GM18502 (cell line): ENCODE results near the gene SHISA4.

ENCODE experiments used
- ATAC-seq: cut with Tn5 transposase; IDR thresholded peaks from one replicate; pipeline ENCODE4 v1.9.1; 2021; ENCODE audit warnings: mild to moderate bottlenecking; ENCODE audit not compliant: unreplicated experiment, poor library complexity

The SHISA4 gene

DNA sequence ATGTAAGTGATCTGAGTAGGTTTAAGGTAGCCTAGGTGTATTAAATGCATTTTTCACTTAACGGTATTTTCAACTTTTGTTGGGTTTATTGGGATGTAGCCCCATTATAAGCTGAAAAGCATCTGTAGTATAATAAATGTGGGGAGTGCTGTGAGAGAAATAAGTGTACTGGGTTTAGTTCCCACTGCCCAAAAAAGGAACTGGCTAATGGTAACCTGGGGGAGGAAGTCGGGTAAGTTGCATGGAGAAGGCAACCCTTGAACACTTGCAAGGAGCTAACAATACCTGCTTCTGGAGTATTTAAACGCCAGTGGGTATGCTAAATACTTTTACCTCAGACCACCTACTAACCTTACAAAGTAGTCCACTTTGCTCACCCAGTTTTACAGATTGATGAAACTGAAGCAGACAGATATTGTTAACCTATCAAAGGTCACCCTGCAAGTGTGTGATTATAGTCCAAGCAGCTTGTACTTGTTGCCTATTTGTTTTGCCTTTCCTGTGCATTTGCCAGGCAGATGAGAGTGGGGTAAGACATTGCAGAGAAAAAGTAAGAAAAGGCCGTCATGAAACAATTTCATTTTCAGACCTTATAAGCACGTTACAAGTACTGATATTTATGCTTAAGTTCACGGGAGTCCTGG lies 7.6 kb upstream of the SHISA4 start:
- no peak for ATAC-seq

DNA sequence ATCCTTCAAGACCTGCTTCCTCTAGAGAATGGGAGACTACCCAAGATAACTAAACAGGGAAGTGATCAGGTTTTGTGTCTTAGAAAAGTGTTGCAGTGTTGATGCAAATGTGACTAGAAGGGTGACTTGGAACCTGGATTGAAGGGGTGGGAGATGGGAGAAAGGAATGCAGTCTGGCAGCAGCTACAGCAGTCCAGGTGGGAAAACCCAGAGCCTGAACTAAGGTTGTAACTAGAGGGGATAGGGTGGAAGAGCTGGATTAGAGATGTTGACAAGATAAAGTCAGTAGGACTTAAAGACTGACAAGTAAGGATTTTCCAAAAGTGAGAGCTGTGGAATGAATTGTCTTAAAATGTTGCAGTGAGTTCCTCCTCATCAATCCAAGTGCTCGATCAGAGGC lies 7.1 kb upstream of the SHISA4 start:
- ATAC-seq, result no peak

GRCh38 chr1:201882665-201883132 lies 6.0 kb upstream of the SHISA4 start:
- peak; percentile 70 for ATAC-seq

- ATAC-seq, result no peak
Observed at GRCh38 chr1:201883266-201883665, 5.4 kb upstream of the SHISA4 start.

GRCh38 chr1:201883786-201884185 lies 4.9 kb upstream of the SHISA4 start:
- ATAC-seq, result no peak

DNA sequence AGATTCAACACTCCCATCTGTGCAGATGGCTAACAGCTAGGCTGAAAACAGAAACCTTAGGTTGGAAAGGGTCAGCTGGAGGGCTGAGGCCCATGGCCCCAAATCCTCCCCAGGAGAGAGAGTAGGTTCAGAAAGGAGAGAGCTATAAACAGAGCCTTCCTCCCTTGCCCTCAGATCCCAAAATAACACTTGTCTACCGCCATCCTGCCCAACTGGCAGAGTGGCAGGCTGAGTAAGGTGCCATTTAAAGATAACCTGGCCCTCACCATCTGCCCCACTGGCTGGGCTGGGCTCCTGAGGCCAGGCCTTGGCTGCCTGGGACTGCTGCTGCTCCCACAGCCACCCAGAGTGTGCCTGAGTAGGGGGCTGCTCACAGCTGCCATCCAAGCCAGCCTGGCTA lies 4.3 kb upstream of the SHISA4 start:
- ATAC-seq, result no peak

DNA sequence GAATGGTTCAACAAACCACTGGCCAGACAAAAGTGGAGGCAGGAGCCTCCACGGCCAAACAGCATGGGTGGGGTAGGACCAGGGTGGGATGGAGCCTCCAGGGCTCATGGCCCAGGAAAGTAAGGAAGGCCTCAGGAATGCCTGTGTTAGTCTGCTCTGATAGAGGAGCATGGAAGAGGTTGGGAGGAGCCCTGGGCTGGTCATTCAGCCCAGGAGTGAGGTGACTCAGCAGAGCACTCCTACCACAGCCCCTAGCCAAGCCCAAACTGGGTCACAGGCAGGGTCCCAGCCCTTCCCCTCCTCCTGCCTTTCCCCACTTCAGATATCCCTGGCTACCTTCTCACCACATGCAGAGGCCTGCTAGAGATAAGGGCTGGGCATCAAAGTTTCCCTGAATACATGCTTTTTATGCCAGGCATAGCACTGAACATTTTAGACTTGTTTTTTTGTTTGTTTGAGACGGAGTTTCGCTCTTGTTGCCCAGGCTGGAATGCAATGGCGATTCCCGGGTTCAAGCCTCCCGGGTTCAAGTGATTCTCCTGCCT lies 3.1 kb upstream of the SHISA4 start:
- ATAC-seq, result no peak

GRCh38 chr1:201886103-201886885 lies 2.4 kb upstream of the SHISA4 start:
- no peak for ATAC-seq

- ATAC-seq, result no peak
Observed at GRCh38 chr1:201887116-201887866, 1.4 kb upstream of the SHISA4 start.

- no peak for ATAC-seq
Observed at GRCh38 chr1:201889090-201889968, 631 bp downstream of the SHISA4 start.

- ATAC-seq, result no peak
Observed at GRCh38 chr1:201890223-201890622, 1.5 kb downstream of the SHISA4 start.

DNA sequence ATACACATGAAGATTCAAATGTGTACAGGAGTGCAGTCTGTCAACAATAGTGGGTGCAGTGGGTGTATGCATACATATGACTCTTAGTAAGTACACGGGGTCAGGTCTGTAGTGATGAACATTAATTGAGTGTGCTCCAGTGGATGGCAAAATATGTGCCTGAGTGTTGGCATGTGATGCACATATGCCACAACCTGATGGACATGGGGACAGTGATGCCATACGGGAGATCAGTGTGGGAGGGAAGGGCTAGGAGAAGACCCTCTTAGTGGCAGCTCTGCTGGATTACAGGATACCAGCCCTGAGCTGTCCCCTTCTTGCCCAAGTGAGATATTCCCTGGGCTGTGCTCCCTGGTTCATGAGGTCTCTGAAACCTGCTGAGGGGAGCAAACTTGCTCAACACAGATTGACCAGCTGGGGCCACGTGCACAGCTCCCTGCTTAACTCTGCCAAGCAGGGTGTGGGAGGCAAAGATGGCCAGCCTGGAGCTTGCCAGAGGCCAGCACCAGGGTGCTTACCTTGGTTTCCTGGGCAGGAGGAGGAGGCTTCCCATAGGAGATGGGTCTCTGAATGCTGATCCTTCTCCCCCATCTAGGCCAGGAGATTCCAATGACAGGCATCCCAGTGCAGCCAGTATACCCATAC lies 2.2 kb downstream of the SHISA4 start:
- no peak for ATAC-seq

GRCh38 chr1:201891451-201892045 lies 2.9 kb downstream of the SHISA4 start:
- no peak for ATAC-seq

GRCh38 chr1:201892211-201892610 lies 3.5 kb downstream of the SHISA4 start:
- ATAC-seq, result no peak

GRCh38 chr1:201893431-201893830 lies 4.7 kb downstream of the SHISA4 start:
- ATAC-seq, result no peak

DNA sequence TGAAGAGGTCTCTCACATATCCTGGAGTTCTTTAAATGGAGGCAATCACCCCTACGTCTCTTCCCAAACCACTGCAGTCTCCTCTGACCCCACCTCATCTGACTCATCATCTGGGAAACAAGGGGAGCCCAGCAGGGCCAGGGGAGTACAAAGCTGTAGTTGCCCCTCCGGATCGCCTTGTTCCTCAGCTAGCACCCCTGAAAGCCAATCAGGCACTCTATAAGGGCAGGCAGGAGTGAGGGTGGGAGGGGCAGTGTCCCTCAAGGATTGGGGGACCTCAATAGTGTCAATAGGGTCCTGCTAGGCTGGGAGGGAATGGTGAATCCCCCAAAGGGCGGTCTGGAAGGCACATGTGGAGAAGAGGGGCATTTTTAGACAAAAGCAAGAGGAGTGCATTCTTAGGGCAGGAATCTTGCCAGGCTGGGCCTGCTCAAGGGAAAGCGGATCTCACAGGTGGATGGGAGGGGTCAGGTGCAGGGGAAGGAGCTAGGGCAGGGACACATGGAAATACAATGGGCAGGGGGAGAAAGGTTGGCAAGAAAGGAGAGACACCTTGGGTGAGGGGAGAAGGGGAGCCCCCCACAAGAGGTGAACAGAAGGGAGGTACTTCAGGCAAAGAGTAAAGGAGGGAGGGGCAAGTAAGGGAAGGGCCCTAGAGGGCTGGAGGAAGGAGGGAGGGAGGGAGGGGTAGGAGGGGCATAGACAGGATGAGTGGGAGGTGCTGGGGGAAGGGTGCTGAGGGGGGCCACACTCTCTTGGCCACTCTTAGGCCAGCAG lies 5.8 kb downstream of the SHISA4 start:
- no peak for ATAC-seq

- ATAC-seq, result no peak
Observed at GRCh38 chr1:201895120-201895665, 6.5 kb downstream of the SHISA4 start.
